ENCODE results near the gene FOXP4.

FOXP4 gene

GRCh38 chr6:41548841-41549642, 2.9 kb downstream of the FOXP4 start:
- DNase-seq: no peak

GRCh38 chr6:41549673-41550072, 3.5 kb downstream of the FOXP4 start:
- DNase-seq: no peak

GRCh38 chr6:41551086-41551700, 5.0 kb downstream of the FOXP4 start:
- no peak for DNase-seq

- DNase-seq: no peak
These were observed 5.7 kb downstream of the FOXP4 start for GRCh38 chr6:41551857-41552256.

GRCh38 chr6:41552723-41553122, 6.5 kb downstream of the FOXP4 start:
- no peak for DNase-seq

GRCh38 chr6:41553405-41553999, 7.3 kb downstream of the FOXP4 start:
- no peak for DNase-seq

GRCh38 chr6:41555326-41556300, 9.4 kb downstream of the FOXP4 start:
- DNase-seq: no peak

- DNase-seq: no peak
These were observed 11.2 kb downstream of the FOXP4 start for GRCh38 chr6:41557335-41557734.

- DNase-seq: no peak
These were observed 12.0 kb downstream of the FOXP4 start for GRCh38 chr6:41558033-41558807.

- DNase-seq: no peak
These were observed 13.7 kb downstream of the FOXP4 start for GRCh38 chr6:41559655-41560427.

- DNase-seq: peak; percentile 74
These were observed 14.4 kb downstream of the FOXP4 start for GRCh38 chr6:41560431-41561192.

GRCh38 chr6:41561416-41561815, 15.2 kb downstream of the FOXP4 start:
- no peak for DNase-seq

- no peak for DNase-seq
These were observed 16.0 kb downstream of the FOXP4 start for GRCh38 chr6:41561931-41562911.

- no peak for DNase-seq
These were observed 17.0 kb downstream of the FOXP4 start for GRCh38 chr6:41563060-41563776.

- no peak for DNase-seq
These were observed 18.4 kb downstream of the FOXP4 start for GRCh38 chr6:41564448-41565142.

GRCh38 chr6:41565701-41566100, 19.5 kb downstream of the FOXP4 start:
- DNase-seq: no peak

GRCh38 chr6:41566961-41567360, 20.8 kb downstream of the FOXP4 start:
- no peak for DNase-seq

- no peak for DNase-seq
These were observed 21.5 kb downstream of the FOXP4 start for GRCh38 chr6:41567684-41568083.
